PC-9 (cell line): ENCODE measurements around the gene CCDC91. TPM values are rescaled to one million over a fixed set of nuclear protein-coding genes. Genes with fewer than 3 reads are reported as not detected.
"Not testable (repeated sequence)": the region's sequence is repeated elsewhere in the genome, so short reads cannot be mapped to it uniquely, and the experiment has no call there.

Experiments used
- BruUV-seq: library from RNA; stranded (reverse); fragments of 400-500 nt; replicated peaks from 2 replicates; lab custom pipeline; 2021; lab: Mats Ljungman, UMichigan
- CTCF ChIA-PET: fragments of 300-600 bp; sonication (Branson Sonifier 250); formaldehyde crosslinking; loops from one replicate; lab custom pipeline; 2022; ENCODE audit warnings: antibody characterized with exemption; lab: Charles Lee
- POLR2A ChIA-PET: fragments of 300-600 bp; sonication (Branson Sonifier 250); formaldehyde crosslinking; loops from one replicate; lab custom pipeline; 2022; ENCODE audit warnings: antibody characterized with exemption; ENCODE audit not compliant: unreplicated experiment; lab: Charles Lee
- DNase-seq, 2 experiments: peaks; one replicate each; pipeline versions ENCODE4 v3.0.0 to v3.0.0-alpha.2; 2015 to 2022; ENCODE audit warnings: mixed read lengths in 1 of 2
- H2AFZ ChIP-seq: fragments of 200-600 bp; sonication (generic); 2 replicates; pipeline ENCODE4 v1.8.1; 2017; ENCODE audit warnings: antibody characterized with exemption
- H3F3A ChIP-seq: fragments of 200-600 bp; sonication (generic); 2 replicates; pipeline ENCODE4 v1.8.1; 2017; ENCODE audit warnings: antibody characterized with exemption, mild to moderate bottlenecking, low read depth; ENCODE audit not compliant: insufficient read depth
- H3K27ac ChIP-seq: fragments of 200-600 bp; sonication (generic); 2 replicates; pipeline ENCODE4 v1.6.1; 2016; ENCODE audit warnings: mixed run types
- H3K27me3 ChIP-seq: fragments of 200-600 bp; sonication (generic); 2 replicates; pipeline ENCODE4 v1.6.1; 2016; ENCODE audit warnings: low read depth, mixed run types; ENCODE audit not compliant: insufficient read depth
- H3K36me3 ChIP-seq: fragments of 200-600 bp; sonication (generic); 2 replicates; pipeline ENCODE4 v1.6.1; 2016; ENCODE audit warnings: low read depth, mixed run types
- H3K4me1 ChIP-seq: fragments of 200-600 bp; sonication (generic); replicated peaks from 2 replicates; pipeline ENCODE4 v1.6.1; 2016; ENCODE audit warnings: mixed run types; ENCODE audit not compliant: insufficient read depth
- H3K4me2 ChIP-seq: fragments of 200-600 bp; sonication (generic); 2 replicates; pipeline ENCODE4 v1.6.1; 2017; ENCODE audit warnings: mixed run types
- H3K4me3 ChIP-seq: fragments of 200-600 bp; sonication (generic); 2 replicates; pipeline ENCODE4 v1.6.1; 2016; ENCODE audit warnings: mixed run types
- H3K79me2 ChIP-seq: fragments of 200-600 bp; sonication (generic); 2 replicates; pipeline ENCODE4 v1.6.1; 2017; ENCODE audit warnings: low read depth, mixed run types
- H3K9me2 ChIP-seq: fragments of 200-600 bp; sonication (generic); 2 replicates; pipeline ENCODE4 v1.8.1; 2017; ENCODE audit warnings: mild to moderate bottlenecking; ENCODE audit not compliant: insufficient read depth
- H3K9me3 ChIP-seq: fragments of 200-600 bp; sonication (generic); 2 replicates; pipeline ENCODE4 v1.8.1; 2016; ENCODE audit warnings: low read depth; ENCODE audit not compliant: insufficient read depth
- H4K20me1 ChIP-seq: fragments of 200-600 bp; sonication (generic); 2 replicates; pipeline ENCODE4 v1.8.1; 2017; ENCODE audit not compliant: insufficient read depth
- CTCF ChIP-seq: fragments of 200-600 bp; sonication (generic); conservative IDR thresholded peaks from 2 replicates; pipeline ENCODE4 v1.6.1; 2017; ENCODE audit warnings: mixed run types, antibody characterized with exemption, mild to moderate bottlenecking, moderate library complexity
- EZH2 ChIP-seq: fragments of 200-600 bp; sonication (generic); IDR thresholded peaks from 2 replicates; pipeline ENCODE4 v1.8.0; 2017; ENCODE audit warnings: antibody characterized with exemption, low read depth
- intact Hi-C: fragments of 100-400 bp; cut with micrococcal nuclease; formaldehyde crosslinking; loops from one replicate; pipeline ENCODE4 v1.10.0; 2022; ENCODE audit not compliant: unreplicated experiment
- total RNA-seq: library from RNA; stranded (reverse); gene quantifications from 2 replicates; pipeline ENCODE4 v1.2.3, GENCODE V29; 2021

Gene CCDC91
- total RNA-seq, 1 experiment from 2014 or later: 38.9 TPM

- CTCF ChIA-PET, H3K4me2 ChIP-seq, H3K9me2 ChIP-seq, H2AFZ ChIP-seq, BruUV-seq, H3K27me3 ChIP-seq, H3F3A ChIP-seq, H4K20me1 ChIP-seq, H3K27ac ChIP-seq, DNase-seq, H3K79me2 ChIP-seq, H3K4me3 ChIP-seq, POLR2A ChIA-PET, H3K36me3 ChIP-seq, intact Hi-C loops, H3K9me3 ChIP-seq, H3K4me1 ChIP-seq: not testable (repeated sequence)
These were observed 288.8 kb downstream of the CCDC91 start for GRCh38 chr12:28479097-28479496.

- Histone ChIP-seq H3K4me1 (no peaks in the 10 kb centered on the region), H3K36me3 (no peaks in the 10 kb centered on the region), H3K79me2 (no peaks in the 10 kb centered on the region), H3K9me3 (no peaks in the 10 kb centered on the region), H3K27ac (no peak overlapping the region), H3K27me3 (no peaks in the 10 kb centered on the region), H3K4me3 (no peak overlapping the region), H4K20me1 (no peaks in the 10 kb centered on the region), H3K4me2 (no peak overlapping the region), H3K9me2 (0 out of 2 replicates have a peak, but pooled peaks cover 5% of the 10 kb centered on the region), H2AFZ (no peak overlapping the region), H3F3A (no peaks in the 10 kb centered on the region)
- no TSS peak for BruUV-seq
- intact Hi-C loops: no loop called here
- DNase-seq: no peak
- TF ChIP-seq EZH2 (no peak), CTCF (no peak)
- POLR2A ChIA-PET: no interaction called here
- CTCF ChIA-PET: no interaction called here
These were observed 289.4 kb downstream of the CCDC91 start for GRCh38 chr12:28479683-28480082.

- H3K9me3 ChIP-seq: no peaks in the 10 kb centered on the region
- H3K27me3 ChIP-seq: no peaks in the 10 kb centered on the region
- H3K4me1 ChIP-seq: no peaks in the 10 kb centered on the region
- TF ChIP-seq EZH2 (no peak), CTCF (no peak)
- 0 out of 2 replicates have a peak, but pooled peaks cover 5% of the 10 kb centered on the region for H3K9me2 ChIP-seq
- H3K79me2 ChIP-seq: no peaks in the 10 kb centered on the region
- POLR2A ChIA-PET: no interaction called here
- no peaks in the 10 kb centered on the region for H3K36me3 ChIP-seq
- no peaks in the 10 kb centered on the region for H3F3A ChIP-seq
- CTCF ChIA-PET: interaction anchor here (0.6 kb wide), 1 partner anchor 1578 kb away, joined by 5 read pairs; no protein-coding TSS in a partner anchor
- H4K20me1 ChIP-seq: no peaks in the 10 kb centered on the region
- H3K4me3 ChIP-seq: no peak overlapping the region
- no peak for DNase-seq
- H2AFZ ChIP-seq: no peak overlapping the region
- H3K27ac ChIP-seq: no peak overlapping the region
- intact Hi-C loops: no loop called here
- no TSS peak for BruUV-seq
- H3K4me2 ChIP-seq: no peak overlapping the region
These were observed 293.9 kb downstream of the CCDC91 start for GRCh38 chr12:28484156-28484555.

GRCh38 chr12:28486521-28486920, 296.3 kb downstream of the CCDC91 start:
- TF ChIP-seq EZH2 (no peak), CTCF (no peak)
- intact Hi-C loops: no loop called here
- Histone ChIP-seq H3F3A (no peaks in the 10 kb centered on the region), H4K20me1 (no peaks in the 10 kb centered on the region), H3K4me3 (no peak overlapping the region), H3K4me2 (no peak overlapping the region), H3K9me3 (no peaks in the 10 kb centered on the region), H3K27me3 (no peaks in the 10 kb centered on the region), H3K27ac (no peak overlapping the region), H2AFZ (no peak overlapping the region), H3K79me2 (no peaks in the 10 kb centered on the region), H3K4me1 (no peaks in the 10 kb centered on the region), H3K36me3 (no peaks in the 10 kb centered on the region), H3K9me2 (0 out of 2 replicates have a peak, but pooled peaks cover under 1% of the 10 kb centered on the region)
- ChIA-PET CTCF (no interaction called here), POLR2A (interaction anchor here (0.6 kb wide), 1 partner anchor 38 kb away, joined by 3 read pairs; no protein-coding TSS in a partner anchor)
- no peak for DNase-seq
- no TSS peak for BruUV-seq
